Esophagus (tissue), 2 donors: ENCODE results near the gene M1AP. TPM values are rescaled to one million over a fixed set of nuclear protein-coding genes. Genes with fewer than 3 reads are reported as not detected.

Experiments used
- H3K27ac ChIP-seq, 2 donors: one replicate each; pipeline ENCODE4 v1.5.1; 2013; ENCODE audit warnings: low read depth in 2 of 2, mild to moderate bottlenecking in 2 of 2, inconsistent platforms in 1 of 2, low read length in 1 of 2, moderate library complexity in 1 of 2
- H3K27me3 ChIP-seq, 2 donors: one replicate each; pipeline ENCODE4 v1.6.1; 2013; ENCODE audit warnings: low read length in 2 of 2, control low read depth in 1 of 2, mild to moderate bottlenecking in 1 of 2; ENCODE audit not compliant: insufficient read depth in 2 of 2, control insufficient read depth in 1 of 2
- H3K36me3 ChIP-seq, 2 donors: one replicate each; pipeline ENCODE4 v1.6.1; 2013; ENCODE audit warnings: low read length in 1 of 2; ENCODE audit not compliant: control insufficient read depth in 2 of 2, insufficient read depth in 2 of 2
- H3K4me1 ChIP-seq, 2 donors: one replicate each; pipeline ENCODE4 v1.6.1; 2013; ENCODE audit warnings: low read length in 1 of 2; ENCODE audit not compliant: control insufficient read depth in 2 of 2, insufficient read depth in 2 of 2
- H3K4me3 ChIP-seq, 2 donors: one replicate each; pipeline ENCODE4 v1.5.1; 2013; ENCODE audit warnings: low read length in 2 of 2, mild to moderate bottlenecking in 2 of 2, low read depth in 1 of 2, moderate library complexity in 1 of 2
- H3K9me3 ChIP-seq, 2 donors: one replicate each; pipeline ENCODE4 v1.6.1; 2013; ENCODE audit warnings: mild to moderate bottlenecking in 2 of 2, low read depth in 1 of 2, low read length in 1 of 2, moderate library complexity in 1 of 2; ENCODE audit not compliant: control insufficient read depth in 2 of 2, insufficient read depth in 1 of 2
- WGBS, 2 donors: extraction: QIAGEN DNeasy Blood & Tissue Kit; methylation state at CpG; one replicate each; pipeline ENCODE4 v1.1.7; 2013; 5-methylcytosine and 5-hydroxymethylcytosine counted together
- polyA plus RNA-seq, 2 donors: library from polyadenylated mRNA; stranded (reverse); fragments of 200-250 nt; gene quantifications; one replicate each; pipeline ENCODE4 v1.2.3, GENCODE V29; 2013
- donor health status: healthy with polysubstance abuse.
- donor health status: Bipolar disorder and iron deficiency.

Gene M1AP
- polyA plus RNA-seq, 2 donors = 0.04 to 0.10 TPM

- no peaks in the 10 kb centered on the region for H3K36me3 ChIP-seq
- 76 to 81% methylated on average over 7 of the region's 7 CpGs for WGBS, 2 donors
- no peaks in the 10 kb centered on the region for H3K9me3 ChIP-seq
- H3K27me3 ChIP-seq = no peaks in the 10 kb centered on the region
- H3K4me1 ChIP-seq = no peaks in the 10 kb centered on the region
- no peak overlapping the region for H3K27ac ChIP-seq
- no peak overlapping the region for H3K4me3 ChIP-seq
Measured at GRCh38 chr2:74603282-74604000, 44.7 kb downstream of the M1AP start.

GRCh38 chr2:74602586-74603281 lies 45.4 kb downstream of the M1AP start:
- no peaks in the 10 kb centered on the region for H3K9me3 ChIP-seq
- H3K27ac ChIP-seq = no peak overlapping the region
- H3K27me3 ChIP-seq = no peaks in the 10 kb centered on the region
- H3K4me3 ChIP-seq = no peak overlapping the region
- H3K36me3 ChIP-seq = no peaks in the 10 kb centered on the region
- no peaks in the 10 kb centered on the region for H3K4me1 ChIP-seq
- WGBS, 2 donors = 17 to 35% methylated on average over 1 of the region's 1 CpG

- no peaks in the 10 kb centered on the region for H3K27me3 ChIP-seq
Measured at GRCh38 chr2:74599676-74600075, 48.5 kb downstream of the M1AP start.

GRCh38 chr2:74597410-74597809 lies 50.7 kb downstream of the M1AP start:
- no peaks in the 10 kb centered on the region for H3K9me3 ChIP-seq
- WGBS, 2 donors = 43 to 65% methylated on average over 1 of the region's 1 CpG

More at GRCh38 chr2:74599676-74600075, 48.5 kb downstream of the M1AP start:
- WGBS, 2 donors = 46 to 49% methylated on average over 3 of the region's 3 CpGs
- Histone ChIP-seq H3K4me1 (no peaks in the 10 kb centered on the region), H3K9me3 (no peaks in the 10 kb centered on the region), H3K36me3 (no peaks in the 10 kb centered on the region), H3K27ac (no peak overlapping the region), H3K4me3 (no peak overlapping the region)

GRCh38 chr2:74596584-74596983 lies 51.5 kb downstream of the M1AP start:
- H3K27me3 ChIP-seq = no peaks in the 10 kb centered on the region
- WGBS, 2 donors = 51 to 54% methylated on average over 1 of the region's 1 CpG
- no peak overlapping the region for H3K4me3 ChIP-seq

More at GRCh38 chr2:74597410-74597809, 50.7 kb downstream of the M1AP start:
- Histone ChIP-seq H3K27ac (no peak overlapping the region), H3K27me3 (no peaks in the 10 kb centered on the region), H3K36me3 (no peaks in the 10 kb centered on the region), H3K4me3 (no peak overlapping the region), H3K4me1 (no peaks in the 10 kb centered on the region)

GRCh38 chr2:74593826-74594772 lies 54.0 kb downstream of the M1AP start:
- Histone ChIP-seq H3K4me1 (no peaks in the 10 kb centered on the region), H3K36me3 (no peaks in the 10 kb centered on the region), H3K4me3 (no peak overlapping the region), H3K27ac (no peak overlapping the region), H3K27me3 (no peaks in the 10 kb centered on the region), H3K9me3 (no peaks in the 10 kb centered on the region)
- 72 to 78% methylated on average over 4 of the region's 4 CpGs for WGBS, 2 donors

More at GRCh38 chr2:74596584-74596983, 51.5 kb downstream of the M1AP start:
- Histone ChIP-seq H3K9me3 (no peaks in the 10 kb centered on the region), H3K27ac (no peak overlapping the region), H3K4me1 (no peaks in the 10 kb centered on the region), H3K36me3 (no peaks in the 10 kb centered on the region)

GRCh38 chr2:74588664-74589063 lies 59.5 kb downstream of the M1AP start:
- no peaks in the 10 kb centered on the region for H3K27me3 ChIP-seq
- H3K9me3 ChIP-seq = no peaks in the 10 kb centered on the region
- 48 to 56% methylated on average over 2 of the region's 2 CpGs for WGBS, 2 donors
- H3K27ac ChIP-seq = no peak overlapping the region
- no peaks in the 10 kb centered on the region for H3K36me3 ChIP-seq
- H3K4me3 ChIP-seq = no peak overlapping the region
- no peaks in the 10 kb centered on the region for H3K4me1 ChIP-seq

GRCh38 chr2:74587664-74588277 lies 60.4 kb downstream of the M1AP start:
- H3K4me3 ChIP-seq = no peak overlapping the region
- no peaks in the 10 kb centered on the region for H3K9me3 ChIP-seq
- no peak overlapping the region for H3K27ac ChIP-seq
- H3K36me3 ChIP-seq = no peaks in the 10 kb centered on the region
- H3K4me1 ChIP-seq = no peaks in the 10 kb centered on the region
- WGBS, 2 donors = 21 to 25% methylated on average over 6 of the region's 6 CpGs
- no peaks in the 10 kb centered on the region for H3K27me3 ChIP-seq
